Esophagus muscularis mucosa (tissue), 4 donors: ENCODE measurements around the gene HOXA9. TPM values are rescaled to one million over a fixed set of nuclear protein-coding genes. Genes with fewer than 3 reads are reported as not detected.

Experiments used
- DNase-seq: peaks from one replicate; pipeline ENCODE4 v3.0.0-alpha.2; 2017; ENCODE audit errors: extremely low spot score
- H3K27ac ChIP-seq, 4 donors: fragments of 200-600 bp; sonication (generic); replicated peaks in 1 of 4; 1 replicate in 3 of 4; 2 replicates in 1 of 4; pipeline ENCODE4 v1.5.1; 2016 to 2019; ENCODE audit warnings: mild to moderate bottlenecking in 1 of 4
- H3K27me3 ChIP-seq, 4 donors: fragments of 200-600 bp; sonication (generic); one replicate each; pipeline versions ENCODE4 v1.5.1 to v1.6.0; 2016 to 2019
- H3K36me3 ChIP-seq, 4 donors: fragments of 200-600 bp; sonication (generic); one replicate each; pipeline ENCODE4 v1.5.1; 2016 to 2019
- H3K4me1 ChIP-seq, 4 donors: fragments of 200-600 bp; sonication (generic); one replicate each; pipeline ENCODE4 v1.5.1; 2016 to 2019
- H3K4me3 ChIP-seq, 4 donors: fragments of 200-600 bp; sonication (generic); 1 replicate in 2 of 4; 2 replicates in 2 of 4; pipeline ENCODE4 v1.5.1; 2016 to 2019; ENCODE audit warnings: mild to moderate bottlenecking in 4 of 4, moderate library complexity in 1 of 4
- H3K9me3 ChIP-seq, 4 donors: fragments of 200-600 bp; sonication (generic); 1 replicate in 3 of 4; 2 replicates in 1 of 4; pipeline ENCODE4 v1.5.1; 2016 to 2019
- CTCF ChIP-seq, 3 experiments: fragments of 200-600 bp in 2 of 3; fragments of 450-650 bp in 1 of 3; sonication (generic) in 2 of 3; IDR thresholded peaks; one replicate each; pipeline ENCODE4 v1.5.1; 2017 to 2019; ENCODE audit warnings: antibody characterized with exemption in 3 of 3, mild to moderate bottlenecking in 2 of 3, moderate library complexity in 1 of 3
- EP300 ChIP-seq: sonication (generic); formaldehyde crosslinking; IDR thresholded peaks from one replicate; pipeline ENCODE4 v1.6.1; 2017; ENCODE audit warnings: antibody characterized with exemption
- POLR2A ChIP-seq: fragments of 450-650 bp; IDR thresholded peaks from one replicate; pipeline ENCODE4 v1.6.1; 2017; ENCODE audit warnings: antibody characterized with exemption, moderate library complexity, mild to moderate bottlenecking, low read depth
- POLR2AphosphoS5 ChIP-seq, 2 donors: sonication (generic); formaldehyde crosslinking; IDR thresholded peaks; one replicate each; pipeline ENCODE4 v1.6.1; 2017; ENCODE audit warnings: antibody characterized with exemption in 2 of 2
- WGBS: methylation state at CpG from one replicate; pipeline ENCODE4 v1.1.5; 2018; 5-methylcytosine and 5-hydroxymethylcytosine counted together
- intact Hi-C: fragments of 100-400 bp; cut with DNase I; formaldehyde crosslinking; loops from one replicate; pipeline ENCODE4 v1.15.1; 2023
- total RNA-seq, 4 donors: library from RNA; depleted of rRNA; stranded (reverse); fragments of >200 nt; gene quantifications; one replicate each; pipeline versions ENCODE4 v1.1.0 to v1.2.1, GENCODE V29; 2016

Gene HOXA9
- total RNA-seq, 4 donors from 2014 or later: 0.50 TPM; not detected in 3

GRCh38 chr7:27209933-27210440, 44.6 kb upstream of the HOXA9 start:
- peak overlapping the region in 2 of 4 donors; percentile 40 to 44 for H3K4me3 ChIP-seq
- WGBS: 58% methylated on average over 11 of the region's 11 CpGs
- no peak for DNase-seq
- no peaks in the 10 kb centered on the region for H3K36me3 ChIP-seq
- H3K4me1 ChIP-seq: peaks cover 23 to 39% (median 29%) of the 10 kb centered on the region in 4 donors
- no peak for TF ChIP-seq POLR2A
- intact Hi-C loops: loop anchor here (5.0 to 10.0 kb wide), 2 partner anchors 367 to 575 kb away; no protein-coding TSS in a partner anchor
- no peak overlapping the region for H3K27ac ChIP-seq
- H3K27me3 ChIP-seq: peaks cover 6 to 100% (median 59%) of the 10 kb centered on the region in 4 donors
- no peaks in the 10 kb centered on the region for H3K9me3 ChIP-seq

GRCh38 chr7:27208998-27209397, 43.7 kb upstream of the HOXA9 start:
- H3K27ac ChIP-seq: no peak overlapping the region
- no peaks in the 10 kb centered on the region for H3K9me3 ChIP-seq
- TF ChIP-seq EP300 (no peak), CTCF (IDR thresholded peaks at IDR 0.05) (no peak), POLR2AphosphoS5 (IDR thresholded peaks at IDR 0.05) (no peak), POLR2A (no peak)
- peaks cover 25 to 47% (median 33%) of the 10 kb centered on the region in 4 donors for H3K4me1 ChIP-seq
- intact Hi-C loops: loop anchor here (10.0 kb wide), 1 partner anchor 576 kb away; no protein-coding TSS in a partner anchor
- no peak overlapping the region for H3K4me3 ChIP-seq
- no peaks in the 10 kb centered on the region for H3K36me3 ChIP-seq
- WGBS: 87% methylated on average over 4 of the region's 4 CpGs
- peaks cover 6 to 100% (median 66%) of the 10 kb centered on the region in 4 donors for H3K27me3 ChIP-seq
- DNase-seq: no peak

- no peak overlapping the region for H3K4me3 ChIP-seq
- no peaks in the 10 kb centered on the region for H3K9me3 ChIP-seq
- peaks cover 15 to 32% (median 19%) of the 10 kb centered on the region in 4 donors for H3K4me1 ChIP-seq
- peaks cover 10 to 100% (median 64%) of the 10 kb centered on the region in 4 donors for H3K27me3 ChIP-seq
- no peak for DNase-seq
- intact Hi-C loops: loop anchor here (10.0 kb wide), 1 partner anchor 577 kb away; no protein-coding TSS in a partner anchor
- WGBS: 61% methylated on average over 7 of the region's 7 CpGs
- H3K36me3 ChIP-seq: no peaks in the 10 kb centered on the region
- TF ChIP-seq POLR2A: no peak
- no peak for TF ChIP-seq POLR2AphosphoS5 (IDR thresholded peaks at IDR 0.05)
- no peak for TF ChIP-seq CTCF (IDR thresholded peaks at IDR 0.05)
- TF ChIP-seq EP300: no peak
- H3K27ac ChIP-seq: no peak overlapping the region
Measured at GRCh38 chr7:27207348-27207985, 42.1 kb upstream of the HOXA9 start.

GRCh38 chr7:27205325-27206280, 40.3 kb upstream of the HOXA9 start:
- Histone ChIP-seq H3K27ac (no peak overlapping the region), H3K4me3 (peak overlapping the region in 1 of 4 donors; percentile 17), H3K36me3 (no peaks in the 10 kb centered on the region), H3K4me1 (peaks cover 14 to 44% (median 34%) of the 10 kb centered on the region in 4 donors), H3K9me3 (no peaks in the 10 kb centered on the region), H3K27me3 (peaks cover 10 to 100% (median 66%) of the 10 kb centered on the region in 4 donors)
- 8% methylated on average over 52 of the region's 52 CpGs for WGBS
- intact Hi-C loops: loop anchor here (10.0 kb wide), 1 partner anchor 579 kb away; no protein-coding TSS in a partner anchor
- DNase-seq: no peak
- no peak for TF ChIP-seq EP300
- TF ChIP-seq CTCF (IDR thresholded peaks at IDR 0.05): no peak
- TF ChIP-seq POLR2A: no peak
- TF ChIP-seq POLR2AphosphoS5 (IDR thresholded peaks at IDR 0.05): no peak
